SK-N-SH treated with all-trans-retinoic acid at 6 μM for 48 hours (cell line): ENCODE measurements around the gene DCTN4.

ENCODE experiments used
- ARNTL ChIP-seq: fragments of 450-650 bp; formaldehyde crosslinking; IDR thresholded peaks from 2 replicates; pipeline ENCODE4 v1.5.0; 2020; ENCODE audit warnings: low read depth, mild to moderate bottlenecking, moderate library complexity, borderline replicate concordance
- ESRRG ChIP-seq: fragments of 250-450 bp; sonication (Bioruptor Pico); IDR thresholded peaks from 2 replicates; pipeline ENCODE4 v1.6.1; 2021; ENCODE audit warnings: mild to moderate bottlenecking
- POU6F1 ChIP-seq: fragments of 250-450 bp; sonication (Bioruptor Pico); IDR thresholded peaks from 2 replicates; pipeline ENCODE4 v1.8.0; 2021; ENCODE audit warnings: low read depth, mild to moderate bottlenecking, moderate library complexity, borderline replicate concordance
- RARB ChIP-seq: fragments of 250-450 bp; sonication (Bioruptor Pico); IDR thresholded peaks from 2 replicates; pipeline ENCODE4 v1.8.0; 2021; ENCODE audit warnings: mild to moderate bottlenecking, moderate library complexity
- TSHZ2 ChIP-seq: fragments of 250-450 bp; sonication (Bioruptor Pico); IDR thresholded peaks from 2 replicates; pipeline ENCODE4 v1.5.0; 2020; ENCODE audit warnings: mild to moderate bottlenecking, moderate library complexity
- ZFP3 ChIP-seq: fragments of 250-450 bp; sonication (Bioruptor Pico); IDR thresholded peaks from 2 replicates; pipeline ENCODE4 v1.5.0; 2020; ENCODE audit warnings: mild to moderate bottlenecking, moderate library complexity
- ZFP30 ChIP-seq: fragments of 450-650 bp; formaldehyde crosslinking; IDR thresholded peaks from 2 replicates; pipeline ENCODE4 v1.5.0; 2022; ENCODE audit warnings: mild to moderate bottlenecking, moderate library complexity

DNA sequence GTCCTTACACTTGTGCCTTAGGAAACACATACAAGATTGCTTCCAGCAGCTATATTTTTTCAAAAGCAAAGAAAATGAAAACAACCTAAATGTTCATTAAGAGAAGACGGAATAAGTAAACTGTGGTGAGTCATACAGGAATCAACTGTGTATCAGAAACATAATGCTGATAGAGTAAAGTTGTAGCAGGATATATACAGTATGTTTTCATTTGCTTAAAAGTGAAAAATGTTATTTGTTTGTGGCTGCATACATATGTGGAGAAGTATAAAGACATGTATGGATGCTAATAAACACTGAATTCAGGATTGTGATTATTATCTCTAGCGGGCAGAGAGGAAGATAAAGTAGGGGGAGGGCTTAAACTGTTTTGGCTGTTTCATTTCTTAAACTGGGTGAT lies 8.3 kb downstream of the DCTN4 start:
- no peak for TF ChIP-seq ESRRG
- TF ChIP-seq POU6F1 (CRISPR knock-in tag), result no peak
- TF ChIP-seq RARB, result no peak
- TF ChIP-seq ZFP3 (CRISPR knock-in tag), result no peak
- TF ChIP-seq ARNTL (CRISPR knock-in tag), result no peak
- TF ChIP-seq ZFP30 (CRISPR knock-in tag), result no peak
- no peak for TF ChIP-seq TSHZ2 (CRISPR knock-in tag)
